Subcutaneous adipose tissue (tissue), 4 donors: ENCODE measurements around the gene ARFIP1. TPM values are rescaled to one million over a fixed set of nuclear protein-coding genes. Genes with fewer than 3 reads are reported as not detected.

Experiments
- total RNA-seq, 4 donors: library from RNA; depleted of rRNA; stranded (reverse); fragments of >200 nt; gene quantifications; one replicate each; pipeline ENCODE4 v1.1.0, GENCODE V29; 2016
- TF ChIP-seq, protein P1 (sequence below): fragments of 450-650 bp; IDR thresholded peaks from one replicate; pipeline ENCODE4 v1.5.1; 2016; ENCODE audit warnings: low read depth, mild to moderate bottlenecking, control low read depth, antibody characterized with exemption, moderate library complexity

ARFIP1 gene
- total RNA-seq, 4 donors from 2014 or later: 17.7 to 31.8 (median 27.3) TPM

DNA sequence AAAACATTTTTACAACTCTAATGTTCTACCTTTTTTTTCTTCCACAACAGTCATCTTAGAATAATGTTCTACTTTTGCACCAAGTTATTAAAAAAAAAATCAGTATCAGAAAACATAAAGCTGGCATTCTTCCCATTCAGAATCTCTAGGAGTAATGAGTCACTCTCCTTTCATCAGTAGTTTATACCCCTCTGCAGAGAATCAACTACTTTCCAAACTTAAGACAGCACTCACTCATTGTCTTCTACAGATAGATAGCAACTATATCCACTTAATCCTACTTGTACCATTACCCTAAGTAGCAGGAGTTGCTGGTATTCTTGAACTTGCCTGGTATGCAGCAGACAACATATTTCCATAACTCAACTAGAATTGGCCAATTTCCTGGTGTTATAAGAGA lies 3.4 kb upstream of the ARFIP1 start:
- TF ChIP-seq, protein P1, sequence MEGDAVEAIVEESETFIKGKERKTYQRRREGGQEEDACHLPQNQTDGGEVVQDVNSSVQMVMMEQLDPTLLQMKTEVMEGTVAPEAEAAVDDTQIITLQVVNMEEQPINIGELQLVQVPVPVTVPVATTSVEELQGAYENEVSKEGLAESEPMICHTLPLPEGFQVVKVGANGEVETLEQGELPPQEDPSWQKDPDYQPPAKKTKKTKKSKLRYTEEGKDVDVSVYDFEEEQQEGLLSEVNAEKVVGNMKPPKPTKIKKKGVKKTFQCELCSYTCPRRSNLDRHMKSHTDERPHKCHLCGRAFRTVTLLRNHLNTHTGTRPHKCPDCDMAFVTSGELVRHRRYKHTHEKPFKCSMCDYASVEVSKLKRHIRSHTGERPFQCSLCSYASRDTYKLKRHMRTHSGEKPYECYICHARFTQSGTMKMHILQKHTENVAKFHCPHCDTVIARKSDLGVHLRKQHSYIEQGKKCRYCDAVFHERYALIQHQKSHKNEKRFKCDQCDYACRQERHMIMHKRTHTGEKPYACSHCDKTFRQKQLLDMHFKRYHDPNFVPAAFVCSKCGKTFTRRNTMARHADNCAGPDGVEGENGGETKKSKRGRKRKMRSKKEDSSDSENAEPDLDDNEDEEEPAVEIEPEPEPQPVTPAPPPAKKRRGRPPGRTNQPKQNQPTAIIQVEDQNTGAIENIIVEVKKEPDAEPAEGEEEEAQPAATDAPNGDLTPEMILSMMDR: no peak

DNA sequence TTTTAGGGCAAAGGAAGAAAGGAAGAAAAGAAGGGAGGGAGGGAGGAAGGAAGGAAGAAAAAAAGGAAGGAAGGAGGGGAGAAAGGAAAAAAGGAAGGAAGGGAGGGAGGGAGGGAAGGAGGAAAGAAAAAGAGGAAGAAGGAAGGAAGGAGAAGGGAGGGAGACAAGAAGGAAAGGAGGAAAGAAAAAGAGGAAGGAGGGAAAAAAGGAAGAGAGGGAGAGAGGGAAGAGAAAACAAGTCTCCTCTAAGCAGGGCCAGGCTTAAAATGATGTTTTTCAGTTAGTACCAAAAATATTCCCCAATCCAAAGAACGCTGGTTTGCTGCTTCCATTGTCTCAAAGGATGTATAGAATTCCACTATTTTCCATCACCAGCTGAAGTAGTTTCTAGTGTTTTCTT lies 2.3 kb upstream of the ARFIP1 start:
- TF ChIP-seq, protein P1: no peak

DNA sequence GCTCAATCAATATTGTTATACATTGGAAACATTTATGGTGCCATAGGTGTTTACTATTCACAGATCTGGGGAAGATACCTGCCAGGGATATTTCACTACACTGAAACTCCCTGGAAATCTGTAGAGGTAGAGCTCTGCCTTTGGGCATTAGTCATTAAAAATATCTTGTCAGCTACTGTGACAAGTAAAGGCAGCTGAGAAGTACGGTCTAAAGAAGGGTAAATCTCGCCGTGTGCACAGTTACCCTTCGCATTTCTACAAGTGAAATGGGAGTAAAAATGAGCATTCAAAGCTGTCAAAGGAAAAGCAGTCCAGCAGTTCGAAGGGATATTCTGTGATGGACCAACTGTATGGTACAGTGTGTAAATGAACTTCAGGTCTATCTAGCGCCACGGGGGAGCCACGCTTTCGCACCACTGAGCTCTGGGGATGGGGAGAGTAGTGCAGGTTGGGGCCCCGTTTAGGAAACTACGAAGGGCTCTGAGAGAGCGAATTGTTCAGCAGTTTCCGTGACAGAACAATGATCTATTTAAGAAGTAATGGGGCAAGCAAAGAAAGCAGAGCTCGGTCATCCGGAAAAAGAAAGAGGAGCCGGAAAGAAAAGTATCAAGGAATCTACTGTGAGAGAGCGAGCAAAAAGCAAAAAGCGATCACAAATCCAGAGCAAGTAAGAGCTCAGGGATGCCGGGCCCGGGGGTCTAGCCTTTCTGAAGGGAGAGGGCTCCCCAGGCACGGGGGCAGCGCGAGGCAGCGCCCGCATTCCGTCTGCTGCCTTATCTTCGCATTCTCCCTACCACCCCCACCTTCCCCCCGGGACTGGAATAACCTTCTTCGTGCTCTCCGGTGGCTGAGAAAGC lies 870 bp upstream of the ARFIP1 start:
- TF ChIP-seq, protein P1: no peak

DNA sequence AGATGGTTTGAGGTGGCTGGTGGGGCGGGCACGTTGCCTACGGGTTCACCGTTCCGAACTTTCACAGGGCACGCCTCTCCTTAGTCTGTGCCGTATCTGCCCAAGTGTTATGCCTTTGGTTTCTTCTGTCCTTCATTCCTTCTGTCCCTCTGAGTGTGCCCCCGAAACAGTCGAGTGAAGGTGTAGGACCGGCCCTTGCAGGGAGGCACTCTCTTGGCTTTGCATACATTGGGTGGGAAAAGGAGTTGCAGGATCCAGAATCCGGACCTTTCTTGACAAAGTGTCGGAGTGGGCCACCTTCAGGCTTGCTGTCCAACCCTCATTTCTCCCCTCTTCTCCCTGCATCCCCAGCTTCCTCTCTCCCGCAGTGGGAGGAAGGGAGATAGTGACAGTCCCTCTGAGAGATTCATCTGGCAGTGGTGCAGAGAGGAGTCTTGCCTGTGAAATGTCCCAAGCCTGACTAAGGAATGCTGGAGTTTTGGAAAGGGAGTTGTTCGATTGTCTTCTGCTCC lies 569 bp downstream of the ARFIP1 start:
- TF ChIP-seq, protein P1: no peak

DNA sequence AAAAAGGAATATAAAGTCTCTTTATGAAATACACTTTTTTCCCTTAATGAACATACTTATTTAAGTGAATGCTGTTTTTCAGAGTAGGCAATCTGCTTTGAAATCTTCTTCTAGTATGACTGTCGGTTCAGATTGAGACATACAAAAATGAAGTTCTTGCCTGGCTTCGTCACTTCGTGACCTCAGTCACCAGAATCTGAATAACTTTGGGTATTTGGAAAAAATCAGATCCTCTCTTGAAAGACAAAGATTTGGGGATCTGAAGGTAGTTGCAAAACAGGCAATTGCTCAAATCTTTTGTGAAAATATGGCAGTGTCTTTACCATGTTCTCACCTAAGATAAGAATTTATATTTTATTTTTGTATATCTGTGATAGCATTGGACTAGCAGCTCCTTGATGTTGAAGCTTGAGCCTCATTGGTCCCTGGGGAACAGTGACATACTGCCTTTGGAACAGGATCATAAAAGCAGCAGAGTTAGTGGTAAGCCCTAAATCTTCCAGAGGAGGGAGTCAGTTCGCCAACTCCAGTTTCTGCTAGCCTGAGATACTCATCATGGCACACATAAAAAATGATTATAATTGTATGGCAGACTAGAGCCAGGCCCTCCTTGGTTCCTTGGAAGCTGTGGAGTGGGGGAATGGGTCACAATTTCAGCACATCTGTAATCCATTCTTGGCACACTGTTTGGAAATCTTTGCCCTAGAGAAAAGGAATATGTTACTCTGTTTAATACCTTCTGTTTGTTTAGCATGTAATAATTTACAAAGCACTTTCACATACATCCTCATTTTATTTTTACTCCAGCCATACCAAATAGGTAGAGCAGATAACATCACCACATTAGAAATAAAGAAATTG lies 5.0 kb downstream of the ARFIP1 start:
- TF ChIP-seq, protein P1: no peak

DNA sequence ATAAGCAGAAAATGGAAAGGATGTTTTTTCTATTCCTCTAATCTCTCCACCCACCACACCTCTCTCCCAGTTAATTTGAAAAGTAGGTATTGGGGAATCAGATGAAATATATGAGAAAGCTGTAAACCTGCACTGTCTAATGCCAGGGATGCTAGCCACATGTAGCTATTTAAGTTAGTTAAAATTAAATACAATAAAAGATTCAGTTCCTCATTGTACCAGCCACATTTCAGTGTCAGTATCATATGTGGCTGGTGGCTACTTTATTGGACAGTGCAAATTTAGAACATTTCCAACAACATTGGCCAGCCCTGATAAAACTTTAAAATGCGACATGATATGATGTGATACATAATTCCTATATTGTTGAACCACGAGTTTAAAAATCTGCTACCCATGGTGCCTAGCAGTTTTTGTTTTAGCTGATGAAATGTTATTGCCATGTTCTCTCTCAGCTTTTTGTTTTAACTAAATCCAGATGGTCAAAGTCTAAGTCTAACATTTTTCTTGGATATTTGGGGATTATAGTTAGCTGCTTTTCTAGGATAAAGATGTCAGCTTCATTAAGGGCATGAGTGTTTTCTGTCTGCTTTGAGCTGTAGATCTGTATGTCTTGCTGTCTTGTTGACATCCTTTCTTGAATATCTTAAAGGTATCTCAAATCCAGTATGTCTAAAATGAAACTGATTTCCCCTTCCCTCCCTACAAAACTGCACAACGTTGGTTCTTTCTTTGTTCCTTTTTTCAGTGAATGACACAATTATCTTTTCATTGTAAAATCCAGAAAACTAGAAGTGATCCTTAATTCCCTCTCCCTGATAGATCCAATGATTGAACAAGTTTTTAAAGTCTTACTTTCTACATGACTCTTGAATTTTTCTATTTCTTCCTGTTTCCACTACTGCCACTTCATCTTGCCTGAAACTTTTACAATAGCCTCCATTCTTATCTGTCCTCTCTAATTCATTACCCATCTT lies 6.2 kb downstream of the ARFIP1 start:
- TF ChIP-seq, protein P1: no peak
